WTC11 (cell line): ENCODE measurements around the gene KIF26A. TPM values are rescaled to one million over a fixed set of nuclear protein-coding genes. Genes with fewer than 3 reads are reported as not detected.

Source experiments
- ATAC-seq: fragments of 200-7000 bp; cut with Tn5 transposase; 2 replicates; pipeline ENCODE4 v1.10.0; 2021; ENCODE audit warnings: mild to moderate bottlenecking, moderate library complexity
- CTCF ChIA-PET: fragments of 300-600 bp; sonication (Branson Sonifier 250); formaldehyde crosslinking; loops from one replicate; lab custom pipeline; 2021; ENCODE audit warnings: antibody characterized with exemption; lab: Charles Lee
- POLR2A ChIA-PET: fragments of 350-600 bp; sonication (Branson Sonifier 250); formaldehyde crosslinking; loops from one replicate; lab custom pipeline; 2021; ENCODE audit warnings: antibody characterized with exemption; lab: Charles Lee
- DNase-seq: peaks from one replicate; pipeline ENCODE4 v3.0.0; 2021; ENCODE audit warnings: low spot score
- H3K27ac Mint-ChIP-seq: 2 replicates; pipeline ENCODE4 v1.8.0; 2021; ENCODE audit warnings: mixed read lengths
- H3K27me3 Mint-ChIP-seq: 2 replicates; pipeline ENCODE4 v1.8.0; 2021; ENCODE audit warnings: low read depth, mild to moderate bottlenecking, moderate library complexity, mixed read lengths
- H3K36me3 Mint-ChIP-seq: 2 replicates; pipeline ENCODE4 v1.8.0; 2021; ENCODE audit warnings: mixed read lengths
- H3K4me1 Mint-ChIP-seq: 2 replicates; pipeline ENCODE4 v1.8.0; 2022; ENCODE audit warnings: mixed read lengths
- H3K4me3 Mint-ChIP-seq: 2 replicates; pipeline ENCODE4 v1.8.0; 2021; ENCODE audit warnings: mild to moderate bottlenecking, moderate library complexity, mixed read lengths
- H3K9me3 Mint-ChIP-seq: 2 replicates; pipeline ENCODE4 v1.8.0; 2021; ENCODE audit warnings: mixed read lengths
- CREB1 ChIP-seq: sonication (generic); formaldehyde crosslinking; IDR thresholded peaks from 2 replicates; pipeline ENCODE4 v1.8.0; 2023; ENCODE audit warnings: mild to moderate bottlenecking, missing genetic modification reagents
- E2F4 ChIP-seq: sonication (generic); formaldehyde crosslinking; IDR thresholded peaks from 2 replicates; pipeline ENCODE4 v1.8.1; 2022; ENCODE audit warnings: low read depth, mild to moderate bottlenecking, moderate library complexity, missing genetic modification reagents, borderline replicate concordance
- ETV6 ChIP-seq: sonication (generic); formaldehyde crosslinking; IDR thresholded peaks from 2 replicates; pipeline ENCODE4 v1.8.1; 2022; ENCODE audit warnings: mild to moderate bottlenecking, missing genetic modification reagents
- FOXJ3 ChIP-seq: sonication (generic); formaldehyde crosslinking; IDR thresholded peaks from 2 replicates; pipeline ENCODE4 v1.9.0; 2021; ENCODE audit warnings: missing genetic modification reagents, mild to moderate bottlenecking, borderline replicate concordance
- GTF2I ChIP-seq: fragments of 250-450 bp; sonication (Bioruptor Pico); conservative IDR thresholded peaks from 2 replicates; pipeline ENCODE4 v1.4.0; 2021; ENCODE audit warnings: mild to moderate bottlenecking
- IRF2 ChIP-seq: sonication (generic); formaldehyde crosslinking; IDR thresholded peaks from 2 replicates; pipeline ENCODE4 v1.8.0; 2022; ENCODE audit warnings: low read depth, missing genetic modification reagents, borderline replicate concordance
- JAZF1 ChIP-seq: fragments of 250-450 bp; sonication (Bioruptor Pico); IDR thresholded peaks from 2 replicates; pipeline ENCODE4 v1.9.0; 2021; ENCODE audit warnings: moderate library complexity, mild to moderate bottlenecking, inconsistent platforms
- KAT7 ChIP-seq: sonication (generic); formaldehyde crosslinking; IDR thresholded peaks from 2 replicates; pipeline ENCODE4 v1.8.1; 2023; ENCODE audit warnings: missing genetic modification reagents, mild to moderate bottlenecking, borderline replicate concordance
- MXD4 ChIP-seq: fragments of 250-450 bp; sonication (Bioruptor Pico); IDR thresholded peaks from 2 replicates; pipeline ENCODE4 v1.8.0; 2021; ENCODE audit warnings: mild to moderate bottlenecking, moderate library complexity, borderline replicate concordance
- NFE2L1 ChIP-seq: sonication (generic); formaldehyde crosslinking; IDR thresholded peaks from 2 replicates; pipeline ENCODE4 v1.8.1; 2023; ENCODE audit warnings: missing genetic modification reagents
- PRRX2 ChIP-seq: fragments of 250-450 bp; sonication (Bioruptor Pico); IDR thresholded peaks from 2 replicates; pipeline ENCODE4 v1.8.0; 2021; ENCODE audit warnings: mild to moderate bottlenecking
- SMAD3 ChIP-seq: sonication (generic); formaldehyde crosslinking; IDR thresholded peaks from 2 replicates; pipeline ENCODE4 v1.8.0; 2022; ENCODE audit warnings: missing genetic modification reagents, mild to moderate bottlenecking, borderline replicate concordance
- SMAD4 ChIP-seq: sonication (generic); formaldehyde crosslinking; IDR thresholded peaks from 2 replicates; pipeline ENCODE4 v1.8.0; 2022; ENCODE audit warnings: mild to moderate bottlenecking, missing genetic modification reagents
- TP53 ChIP-seq: sonication (generic); formaldehyde crosslinking; IDR thresholded peaks from 2 replicates; pipeline ENCODE4 v1.8.1; 2023; ENCODE audit warnings: mild to moderate bottlenecking, missing genetic modification reagents
- ZNF121 ChIP-seq: sonication (generic); formaldehyde crosslinking; IDR thresholded peaks from 2 replicates; pipeline ENCODE4 v1.8.0; 2023; ENCODE audit warnings: missing genetic modification reagents
- total RNA-seq: library from RNA; stranded (reverse); gene quantifications from 3 replicates; pipeline ENCODE4 v1.2.3, GENCODE V29; 2021
- TF ChIP-seq, protein P1 (sequence below): sonication (generic); formaldehyde crosslinking; IDR thresholded peaks from 2 replicates; pipeline ENCODE4 v1.8.1; 2023; ENCODE audit warnings: mild to moderate bottlenecking, moderate library complexity, missing genetic modification reagents
- TF ChIP-seq, protein P2 (sequence below): sonication (generic); formaldehyde crosslinking; IDR thresholded peaks from 2 replicates; pipeline ENCODE4 v1.8.1; 2023; ENCODE audit warnings: mild to moderate bottlenecking, missing genetic modification reagents
- TF ChIP-seq, protein P3 (sequence below): sonication (generic); formaldehyde crosslinking; IDR thresholded peaks from 2 replicates; pipeline ENCODE4 v1.8.0; 2022; ENCODE audit warnings: mild to moderate bottlenecking, missing genetic modification reagents

Gene KIF26A
- total RNA-seq, 1 experiment from 2014 or later: 53.4 TPM

- TF ChIP-seq, protein P1, sequence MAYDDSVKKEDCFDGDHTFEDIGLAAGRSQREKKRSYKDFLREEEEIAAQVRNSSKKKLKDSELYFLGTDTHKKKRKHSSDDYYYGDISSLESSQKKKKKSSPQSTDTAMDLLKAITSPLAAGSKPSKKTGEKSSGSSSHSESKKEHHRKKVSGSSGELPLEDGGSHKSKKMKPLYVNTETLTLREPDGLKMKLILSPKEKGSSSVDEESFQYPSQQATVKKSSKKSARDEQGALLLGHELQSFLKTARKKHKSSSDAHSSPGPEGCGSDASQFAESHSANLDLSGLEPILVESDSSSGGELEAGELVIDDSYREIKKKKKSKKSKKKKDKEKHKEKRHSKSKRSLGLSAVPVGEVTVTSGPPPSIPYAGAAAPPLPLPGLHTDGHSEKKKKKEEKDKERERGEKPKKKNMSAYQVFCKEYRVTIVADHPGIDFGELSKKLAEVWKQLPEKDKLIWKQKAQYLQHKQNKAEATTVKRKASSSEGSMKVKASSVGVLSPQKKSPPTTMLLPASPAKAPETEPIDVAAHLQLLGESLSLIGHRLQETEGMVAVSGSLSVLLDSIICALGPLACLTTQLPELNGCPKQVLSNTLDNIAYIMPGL: no peak
- no peak for TF ChIP-seq ETV6
- TF ChIP-seq SMAD4 (CRISPR knock-in tag): no peak
- no peak for TF ChIP-seq CREB1 (CRISPR knock-in tag)
- TF ChIP-seq PRRX2 (CRISPR knock-in tag): no peak
- TF ChIP-seq ZNF121: no peak
- TF ChIP-seq KAT7: no peak
These were observed 42.1 kb upstream of the KIF26A start (continued) for GRCh38 chr14:104096318-104096717.

DNA sequence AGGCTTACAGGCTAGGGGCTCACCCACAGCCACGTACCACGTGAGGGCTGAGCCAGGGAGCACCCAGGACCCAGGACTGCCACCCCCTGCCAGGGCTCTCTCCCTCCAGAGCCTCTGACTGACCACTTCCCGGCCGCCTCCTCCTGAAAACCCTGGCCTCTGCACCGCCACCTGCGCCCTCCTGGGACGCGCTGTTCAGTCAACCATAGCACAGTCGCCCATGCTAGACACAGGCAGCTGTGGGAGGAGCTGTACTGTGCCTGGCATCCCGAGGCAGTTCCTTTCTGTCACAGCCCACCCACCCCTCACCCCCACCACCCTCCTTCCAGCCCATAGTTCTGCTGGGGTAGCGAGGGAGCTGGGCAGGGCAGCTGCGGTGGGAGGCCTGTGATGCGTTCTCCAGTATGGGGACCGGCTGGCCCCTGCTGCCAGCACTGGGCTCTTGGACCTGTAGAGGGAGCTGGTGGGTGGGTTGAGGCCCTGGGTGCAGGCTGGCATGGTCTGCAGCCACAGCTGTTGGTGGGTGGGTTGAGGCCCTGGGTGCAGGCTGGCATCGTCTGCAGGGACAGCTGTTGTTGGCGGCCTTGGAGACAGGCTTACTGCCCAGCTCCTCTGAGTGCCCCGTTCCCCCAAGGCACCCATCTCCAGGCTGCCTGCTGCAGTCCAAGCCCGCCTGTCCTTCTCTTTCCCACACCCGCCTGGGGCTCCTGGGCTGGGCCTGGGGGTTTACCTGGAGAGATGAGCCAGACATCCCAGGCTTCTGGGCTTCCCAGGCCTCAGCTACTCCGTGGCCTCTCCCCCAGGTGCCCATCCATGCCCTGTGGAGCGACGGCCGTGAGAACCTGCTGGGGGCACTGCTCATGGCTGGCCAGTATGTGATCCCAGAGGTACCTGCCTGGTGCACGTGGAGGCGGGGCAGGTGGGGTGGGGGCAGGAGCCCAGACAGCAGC, 41.4 kb upstream of the KIF26A start:
- Mint-ChIP-seq H3K9me3 (no peaks in the 10 kb centered on the region), H3K36me3 (no peaks in the 10 kb centered on the region), H3K4me1 (peaks cover 5% of the 10 kb centered on the region), H3K4me3 (no peak overlapping the region), H3K27me3 (no peaks in the 10 kb centered on the region), H3K27ac (no peak overlapping the region)
- CTCF ChIA-PET: interaction anchor here (0.6 to 5.9 kb wide), 20 partner anchors 9 to 776 kb away, joined by 3 to 52 read pairs (median 4); partner anchors contain the start of gene ASPG
- DNase-seq (peak; percentile 56), ATAC-seq (peak; percentile 38)
- POLR2A ChIA-PET: no interaction called here
- TF ChIP-seq ZNF121 (no peak), MXD4 (CRISPR knock-in tag) (no peak), GTF2I (CRISPR knock-in tag) (no peak), NFE2L1 (no peak), E2F4 (CRISPR knock-in tag) (no peak), SMAD3 (CRISPR knock-in tag) (no peak), IRF2 (no peak), SMAD4 (CRISPR knock-in tag) (no peak), JAZF1 (CRISPR knock-in tag) (no peak), TP53 (CRISPR knock-in tag) (no peak), FOXJ3 (CRISPR knock-in tag) (no peak)
- TF ChIP-seq, protein P2, sequence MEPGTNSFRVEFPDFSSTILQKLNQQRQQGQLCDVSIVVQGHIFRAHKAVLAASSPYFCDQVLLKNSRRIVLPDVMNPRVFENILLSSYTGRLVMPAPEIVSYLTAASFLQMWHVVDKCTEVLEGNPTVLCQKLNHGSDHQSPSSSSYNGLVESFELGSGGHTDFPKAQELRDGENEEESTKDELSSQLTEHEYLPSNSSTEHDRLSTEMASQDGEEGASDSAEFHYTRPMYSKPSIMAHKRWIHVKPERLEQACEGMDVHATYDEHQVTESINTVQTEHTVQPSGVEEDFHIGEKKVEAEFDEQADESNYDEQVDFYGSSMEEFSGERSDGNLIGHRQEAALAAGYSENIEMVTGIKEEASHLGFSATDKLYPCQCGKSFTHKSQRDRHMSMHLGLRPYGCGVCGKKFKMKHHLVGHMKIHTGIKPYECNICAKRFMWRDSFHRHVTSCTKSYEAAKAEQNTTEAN (CRISPR knock-in tag): no peak
- TF ChIP-seq, protein P3, sequence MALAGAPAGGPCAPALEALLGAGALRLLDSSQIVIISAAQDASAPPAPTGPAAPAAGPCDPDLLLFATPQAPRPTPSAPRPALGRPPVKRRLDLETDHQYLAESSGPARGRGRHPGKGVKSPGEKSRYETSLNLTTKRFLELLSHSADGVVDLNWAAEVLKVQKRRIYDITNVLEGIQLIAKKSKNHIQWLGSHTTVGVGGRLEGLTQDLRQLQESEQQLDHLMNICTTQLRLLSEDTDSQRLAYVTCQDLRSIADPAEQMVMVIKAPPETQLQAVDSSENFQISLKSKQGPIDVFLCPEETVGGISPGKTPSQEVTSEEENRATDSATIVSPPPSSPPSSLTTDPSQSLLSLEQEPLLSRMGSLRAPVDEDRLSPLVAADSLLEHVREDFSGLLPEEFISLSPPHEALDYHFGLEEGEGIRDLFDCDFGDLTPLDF (CRISPR knock-in tag): no peak
